WI38 (cell line): Measurements from ENCODE around the gene RBM4B.

Experiments used
- H3K4me3 ChIP-seq: 2 replicates; pipeline ENCODE4 v1.5.1; 2011; ENCODE audit warnings: low read depth, mild to moderate bottlenecking, control low read depth, low read length
- CTCF ChIP-seq: IDR thresholded peaks from 2 replicates; pipeline ENCODE4 v1.5.1; 2012; ENCODE audit warnings: low read depth, mild to moderate bottlenecking, control low read depth, low read length

Gene RBM4B

GRCh38 chr11:66715346-66716085, 37.8 kb upstream of the RBM4B start:
- H3K4me3 ChIP-seq = no peak overlapping the region
- TF ChIP-seq CTCF = no peak

GRCh38 chr11:66713746-66714480, 36.2 kb upstream of the RBM4B start:
- TF ChIP-seq CTCF = no peak
- H3K4me3 ChIP-seq = no peak overlapping the region

- no peak for TF ChIP-seq CTCF
- H3K4me3 ChIP-seq = no peak overlapping the region
These were observed 32.8 kb upstream of the RBM4B start for GRCh38 chr11:66710384-66710930.

- TF ChIP-seq CTCF = no peak
- no peak overlapping the region for H3K4me3 ChIP-seq
These were observed 31.0 kb upstream of the RBM4B start for GRCh38 chr11:66708701-66709100.

- no peak for TF ChIP-seq CTCF
These were observed 30.4 kb upstream of the RBM4B start for GRCh38 chr11:66708094-66708493.

GRCh38 chr11:66707486-66707885, 29.8 kb upstream of the RBM4B start:
- no peak overlapping the region for H3K4me3 ChIP-seq
- no peak for TF ChIP-seq CTCF

More at GRCh38 chr11:66708094-66708493, 30.4 kb upstream of the RBM4B start:
- H3K4me3 ChIP-seq = no peak overlapping the region

- H3K4me3 ChIP-seq = no peak overlapping the region
- TF ChIP-seq CTCF = no peak
These were observed 29.3 kb upstream of the RBM4B start for GRCh38 chr11:66706989-66707388.
